Measurements from ENCODE around the gene AADAT.

AADAT gene

GRCh38 chr4:170038769-170039168 lies 51.0 kb downstream of the AADAT start:
- TF ChIP-seq, protein P1, sequence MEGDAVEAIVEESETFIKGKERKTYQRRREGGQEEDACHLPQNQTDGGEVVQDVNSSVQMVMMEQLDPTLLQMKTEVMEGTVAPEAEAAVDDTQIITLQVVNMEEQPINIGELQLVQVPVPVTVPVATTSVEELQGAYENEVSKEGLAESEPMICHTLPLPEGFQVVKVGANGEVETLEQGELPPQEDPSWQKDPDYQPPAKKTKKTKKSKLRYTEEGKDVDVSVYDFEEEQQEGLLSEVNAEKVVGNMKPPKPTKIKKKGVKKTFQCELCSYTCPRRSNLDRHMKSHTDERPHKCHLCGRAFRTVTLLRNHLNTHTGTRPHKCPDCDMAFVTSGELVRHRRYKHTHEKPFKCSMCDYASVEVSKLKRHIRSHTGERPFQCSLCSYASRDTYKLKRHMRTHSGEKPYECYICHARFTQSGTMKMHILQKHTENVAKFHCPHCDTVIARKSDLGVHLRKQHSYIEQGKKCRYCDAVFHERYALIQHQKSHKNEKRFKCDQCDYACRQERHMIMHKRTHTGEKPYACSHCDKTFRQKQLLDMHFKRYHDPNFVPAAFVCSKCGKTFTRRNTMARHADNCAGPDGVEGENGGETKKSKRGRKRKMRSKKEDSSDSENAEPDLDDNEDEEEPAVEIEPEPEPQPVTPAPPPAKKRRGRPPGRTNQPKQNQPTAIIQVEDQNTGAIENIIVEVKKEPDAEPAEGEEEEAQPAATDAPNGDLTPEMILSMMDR (IDR thresholded peaks at IDR 0.05; ENCODE audit: extremely low read depth, insufficient read depth, missing control alignments): no peak
- in situ Hi-C loops (cut with MboI; ENCODE audit: low pct_unique_long_range_greater_than_20kb, low sequenced_read_pairs, unreplicated experiment): no loop called here
- DNase-seq (ENCODE audit: low spot score): no peak

DNA sequence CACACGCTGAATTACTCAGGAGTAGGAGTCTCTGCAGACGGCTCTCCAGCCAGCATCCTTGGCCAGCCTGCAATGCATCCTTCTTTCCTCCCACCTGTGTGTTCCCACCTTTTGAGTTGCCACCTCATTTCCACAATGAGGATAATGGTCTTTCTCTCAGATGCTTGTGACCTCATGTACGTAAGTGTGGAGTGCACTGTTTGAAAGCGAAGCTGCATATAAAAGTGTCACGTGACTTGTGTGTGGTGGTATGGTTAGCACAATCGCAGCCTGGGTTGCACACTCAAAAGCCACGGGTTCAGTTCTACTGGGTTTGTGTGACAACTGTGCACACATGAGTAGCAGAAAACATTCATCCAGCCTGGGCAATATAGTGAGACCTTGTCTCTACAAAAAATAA lies 51.5 kb downstream of the AADAT start:
- TF ChIP-seq, protein P1 (IDR thresholded peaks at IDR 0.05; ENCODE audit: extremely low read depth, insufficient read depth, missing control alignments): no peak
- no peak for DNase-seq (ENCODE audit: low spot score)
- in situ Hi-C loops (cut with MboI; ENCODE audit: low pct_unique_long_range_greater_than_20kb, low sequenced_read_pairs, unreplicated experiment): no loop called here

- in situ Hi-C loops (cut with MboI; ENCODE audit: low pct_unique_long_range_greater_than_20kb, low sequenced_read_pairs, unreplicated experiment): no loop called here
- no peak for DNase-seq (ENCODE audit: low spot score)
- TF ChIP-seq, protein P1 (IDR thresholded peaks at IDR 0.05; ENCODE audit: extremely low read depth, insufficient read depth, missing control alignments): no peak
These were observed 52.3 kb downstream of the AADAT start for GRCh38 chr4:170037481-170037880.

DNA sequence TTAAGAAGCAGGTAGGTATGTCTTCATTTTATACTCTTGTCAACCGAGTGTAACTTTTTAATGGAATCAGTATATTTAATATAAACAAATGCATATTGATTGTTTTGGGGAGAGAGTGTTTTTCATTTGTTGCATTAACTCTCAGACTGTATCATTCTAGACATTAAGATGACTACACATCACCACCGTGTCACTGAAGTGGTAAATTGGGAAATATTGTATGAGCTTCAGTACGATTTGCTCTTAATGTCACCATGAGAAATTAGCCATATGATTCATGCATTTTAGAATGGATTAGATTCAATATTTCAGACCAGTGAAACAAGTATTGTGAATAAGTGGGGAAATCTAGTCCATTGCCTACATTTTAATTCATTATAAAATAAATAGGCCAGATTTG lies 53.9 kb downstream of the AADAT start:
- in situ Hi-C loops (cut with MboI; ENCODE audit: low pct_unique_long_range_greater_than_20kb, low sequenced_read_pairs, unreplicated experiment): no loop called here
- DNase-seq (ENCODE audit: low spot score): no peak
- TF ChIP-seq, protein P1 (IDR thresholded peaks at IDR 0.05; ENCODE audit: extremely low read depth, insufficient read depth, missing control alignments): no peak

- in situ Hi-C loops (cut with MboI; ENCODE audit: low pct_unique_long_range_greater_than_20kb, low sequenced_read_pairs, unreplicated experiment): no loop called here
- TF ChIP-seq, protein P1 (IDR thresholded peaks at IDR 0.05; ENCODE audit: extremely low read depth, insufficient read depth, missing control alignments): no peak
- DNase-seq (ENCODE audit: low spot score): no peak
These were observed 54.5 kb downstream of the AADAT start for GRCh38 chr4:170035231-170035630.

DNA sequence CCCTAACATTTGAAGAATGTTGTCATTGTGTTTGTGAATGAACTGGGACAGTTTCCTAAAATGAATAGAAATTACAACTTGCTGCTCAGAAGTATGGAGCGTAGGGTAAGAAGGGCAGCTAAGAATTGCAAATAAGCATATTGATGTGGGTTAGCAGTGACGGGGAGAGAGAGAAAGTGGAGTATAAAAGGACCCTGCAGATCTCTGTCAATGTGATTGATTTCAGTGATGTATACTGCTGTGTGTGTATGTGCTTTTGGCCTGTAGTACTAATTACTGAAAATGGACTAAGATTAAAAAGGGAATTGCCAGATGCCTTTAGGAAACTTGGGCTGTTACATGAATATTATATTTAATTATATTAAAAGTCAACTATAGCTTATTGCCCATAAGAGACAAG lies 55.8 kb downstream of the AADAT start:
- in situ Hi-C loops (cut with MboI; ENCODE audit: low pct_unique_long_range_greater_than_20kb, low sequenced_read_pairs, unreplicated experiment): no loop called here
- DNase-seq (ENCODE audit: low spot score): no peak
- TF ChIP-seq, protein P1 (IDR thresholded peaks at IDR 0.05; ENCODE audit: extremely low read depth, insufficient read depth, missing control alignments): no peak

GRCh38 chr4:170030121-170030520 lies 59.6 kb downstream of the AADAT start:
- DNase-seq (ENCODE audit: low spot score): no peak
- in situ Hi-C loops (cut with MboI; ENCODE audit: low pct_unique_long_range_greater_than_20kb, low sequenced_read_pairs, unreplicated experiment): no loop called here
- TF ChIP-seq, protein P1 (IDR thresholded peaks at IDR 0.05; ENCODE audit: extremely low read depth, insufficient read depth, missing control alignments): no peak

Measured in GM13977 (cell line).